ENCODE data around the gene MANBA.

Gene MANBA

DNA sequence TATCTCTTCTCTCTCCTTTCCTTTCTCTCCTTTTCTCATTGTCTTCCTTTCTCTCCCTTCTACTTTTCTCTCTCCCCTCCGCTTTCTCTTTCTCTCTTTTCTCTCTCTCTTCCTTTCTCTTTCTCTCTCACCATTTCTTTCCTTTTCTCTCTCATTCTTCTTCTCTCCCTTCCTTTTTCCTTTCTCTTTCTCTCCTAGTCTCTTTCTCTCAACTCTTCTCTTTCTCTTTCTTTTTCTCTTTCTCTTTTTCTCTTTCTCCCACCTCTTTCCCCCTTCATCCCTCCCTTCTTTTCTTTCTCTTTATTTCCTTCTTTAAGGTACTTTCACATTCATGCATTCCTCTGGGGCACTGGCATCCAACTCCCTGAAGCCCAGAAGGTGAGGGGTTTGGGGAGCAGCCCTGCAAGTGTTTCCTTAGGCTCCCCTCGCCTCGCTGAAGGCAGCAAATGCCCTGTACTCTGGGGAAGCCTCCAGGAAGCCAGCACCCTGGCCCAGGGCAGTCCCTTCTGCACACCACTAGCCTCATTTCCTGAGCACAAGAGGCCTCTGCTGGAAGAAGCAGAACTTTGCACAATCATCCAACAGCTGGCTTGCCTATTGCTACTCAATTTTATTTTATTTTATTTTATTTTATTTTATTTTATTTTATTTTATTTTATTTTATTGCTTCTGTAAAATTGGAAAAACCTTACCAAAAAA is 135.4 kb downstream of the MANBA start:
- in situ Hi-C loops (cut with MboI; ENCODE audit: low sequenced_read_pairs): no loop called here

DNA sequence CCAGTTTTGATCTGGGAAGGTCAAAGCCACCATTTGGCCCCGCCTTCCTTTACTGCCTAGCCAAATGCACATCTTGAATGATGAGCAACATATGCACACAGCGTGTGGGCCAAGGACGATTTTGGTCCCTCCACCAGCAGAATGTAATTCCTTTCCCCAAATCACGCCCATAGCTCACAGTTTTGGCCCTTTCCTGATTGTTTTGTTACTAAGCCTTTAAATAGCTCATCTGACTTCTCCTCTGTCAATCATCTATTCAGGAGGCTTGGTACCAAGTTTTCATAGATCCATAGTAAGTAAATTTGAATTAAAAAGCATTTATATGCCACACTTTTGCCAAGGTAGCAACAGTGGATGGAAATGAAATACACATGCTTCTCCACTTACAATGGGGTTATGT is 136.3 kb downstream of the MANBA start:
- in situ Hi-C loops (cut with MboI; ENCODE audit: low sequenced_read_pairs): loop anchor here (25.0 kb wide), 2 partner anchors 187 to 388 kb away; partner anchors contain the start of gene SLC9B1

DNA sequence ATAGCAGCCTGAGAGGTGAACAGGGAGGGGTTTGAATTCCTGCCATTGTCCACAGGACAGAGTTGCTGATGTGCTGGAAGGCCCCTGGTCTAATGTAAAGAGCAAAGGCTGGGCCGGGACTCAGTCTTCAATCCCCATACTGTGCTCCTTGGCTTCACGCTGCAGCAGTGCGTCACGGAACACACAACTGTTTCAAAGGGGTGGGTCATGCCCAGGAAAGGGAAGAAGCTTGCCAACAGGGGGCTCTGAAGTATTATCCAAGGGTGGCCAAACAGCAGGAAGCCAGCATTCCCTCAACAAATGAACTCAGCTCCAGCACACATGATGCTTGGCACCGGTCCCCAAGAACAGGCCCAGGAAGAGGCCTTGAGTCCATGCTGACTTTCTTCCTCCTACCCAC is 137.1 kb downstream of the MANBA start:
- in situ Hi-C loops (cut with MboI; ENCODE audit: low sequenced_read_pairs): loop anchor here (25.0 kb wide), 2 partner anchors 186 to 389 kb away; partner anchors contain the start of gene SLC9B1

DNA sequence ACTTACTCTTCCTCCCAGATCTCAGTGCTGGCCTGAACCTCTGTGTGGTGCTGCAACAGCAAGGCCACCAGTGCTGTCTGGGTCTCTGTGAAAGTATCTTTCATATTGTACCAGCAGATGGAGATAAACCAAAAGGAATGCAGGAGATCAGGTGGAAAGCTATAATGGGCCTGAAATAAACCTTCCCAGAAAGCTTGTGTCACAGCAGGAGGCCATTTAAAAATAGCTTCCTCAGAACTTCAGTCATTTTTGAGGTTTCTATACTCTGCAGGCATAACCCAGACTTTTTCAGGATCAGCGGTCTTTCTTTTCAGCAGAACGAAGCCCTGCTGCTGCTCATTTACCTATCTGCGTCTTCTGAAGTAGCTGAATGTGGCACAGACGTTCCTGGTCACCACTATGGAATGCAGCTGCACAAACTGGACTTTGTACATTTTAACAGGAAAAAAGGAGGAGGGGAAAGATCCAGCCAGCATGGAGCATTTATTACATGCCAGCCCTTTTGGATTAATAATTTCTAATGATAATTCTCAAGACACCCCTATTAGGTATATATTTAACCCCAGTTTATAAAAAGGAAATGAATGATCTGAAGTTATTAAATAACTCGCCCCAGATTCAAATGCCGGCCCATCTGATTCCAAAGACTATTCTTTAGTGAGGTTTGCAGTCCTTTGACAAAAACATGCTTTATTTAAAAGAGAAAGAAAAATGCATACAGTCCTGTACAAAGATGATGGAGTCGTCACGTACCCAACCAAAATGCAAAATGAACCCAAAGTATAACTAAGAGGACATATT is 139.9 kb downstream of the MANBA start:
- in situ Hi-C loops (cut with MboI; ENCODE audit: low sequenced_read_pairs): loop anchor here (25.0 kb wide), 2 partner anchors 184 to 391 kb away; partner anchors contain the start of gene SLC9B1

DNA sequence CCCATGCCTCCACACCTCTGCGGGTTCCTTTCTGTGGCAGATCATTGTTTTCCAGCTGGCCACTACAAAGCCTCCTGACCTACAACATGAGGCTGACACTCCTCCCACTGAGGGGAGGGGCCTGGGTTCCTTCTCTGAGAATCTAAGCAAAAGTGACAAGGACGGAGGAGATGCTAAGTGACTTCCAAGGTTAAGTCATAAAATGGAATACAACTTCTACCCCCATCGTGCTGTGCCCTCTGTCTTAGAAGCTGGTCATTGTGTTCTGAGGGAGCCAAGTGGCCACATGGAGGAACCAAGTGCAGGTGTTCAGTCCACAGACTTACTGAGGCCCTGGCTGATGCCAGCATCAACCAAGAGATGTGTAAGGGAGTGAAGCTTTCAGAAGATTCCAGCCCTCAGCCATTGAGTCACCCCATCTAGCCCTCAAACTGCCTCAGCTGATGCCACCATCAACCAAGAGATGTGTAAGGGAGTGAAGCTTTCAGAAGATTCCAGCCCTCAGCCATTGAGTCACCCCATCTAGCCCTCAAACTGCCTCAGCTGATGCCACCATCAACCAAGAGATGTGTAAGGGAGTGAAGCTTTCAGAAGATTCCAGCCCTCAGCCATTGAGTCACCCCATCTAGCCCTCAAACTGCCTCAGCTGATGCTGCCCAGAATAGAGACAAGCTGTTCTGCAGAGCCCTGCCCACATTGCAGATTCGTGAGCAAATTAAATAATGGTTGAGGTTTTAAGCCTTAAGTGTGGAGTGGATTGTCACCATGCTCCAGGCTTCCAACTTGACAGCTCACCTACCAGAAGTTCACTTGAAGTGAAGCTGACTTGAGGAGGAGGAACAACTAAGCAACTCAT is 140.8 kb downstream of the MANBA start:
- in situ Hi-C loops (cut with MboI; ENCODE audit: low sequenced_read_pairs): loop anchor here (25.0 kb wide), 2 partner anchors 183 to 392 kb away; partner anchors contain the start of gene SLC9B1

DNA sequence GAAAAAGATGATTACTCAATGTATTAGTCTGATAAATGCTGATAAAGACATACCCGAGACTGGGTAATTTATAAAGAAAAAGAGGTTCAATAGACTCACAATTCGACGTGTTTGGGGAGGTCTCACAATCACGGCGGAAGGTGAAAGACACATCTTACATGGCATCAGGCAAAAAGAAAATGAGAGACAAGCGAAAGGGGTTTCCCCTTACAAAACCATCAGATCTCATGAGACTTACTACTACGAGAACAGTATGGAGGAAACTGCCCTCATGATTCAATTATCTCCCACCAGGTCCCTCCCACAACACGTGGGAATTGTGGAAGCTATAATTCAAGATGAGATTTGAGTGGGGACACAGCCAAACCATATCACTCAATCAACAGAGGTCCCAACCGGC is 141.7 kb downstream of the MANBA start:
- in situ Hi-C loops (cut with MboI; ENCODE audit: low sequenced_read_pairs): loop anchor here (25.0 kb wide), 2 partner anchors 182 to 393 kb away; partner anchors contain the start of gene SLC9B1

DNA sequence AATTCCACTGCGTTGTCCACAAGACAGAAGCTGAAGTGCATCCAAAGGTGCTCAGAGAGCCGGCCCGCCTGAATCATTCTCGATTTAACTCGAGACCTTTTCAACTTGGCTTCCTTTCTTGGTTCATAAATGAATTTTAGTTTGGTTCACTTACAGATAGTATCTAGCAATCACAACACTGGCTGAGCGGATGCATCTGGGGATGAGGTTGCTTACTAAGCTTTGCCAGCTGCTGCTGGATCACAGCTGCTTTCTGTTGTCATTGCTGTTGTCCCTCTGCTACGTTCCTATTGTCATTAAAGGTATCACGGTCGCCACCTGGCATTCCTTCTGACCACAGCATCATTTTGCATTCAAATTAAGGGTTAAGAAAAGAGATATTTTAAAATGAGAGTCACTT is 144.1 kb downstream of the MANBA start:
- in situ Hi-C loops (cut with MboI; ENCODE audit: low sequenced_read_pairs): loop anchor here (25.0 kb wide), 2 partner anchors 179 to 396 kb away; partner anchors contain the start of gene SLC9B1

DNA sequence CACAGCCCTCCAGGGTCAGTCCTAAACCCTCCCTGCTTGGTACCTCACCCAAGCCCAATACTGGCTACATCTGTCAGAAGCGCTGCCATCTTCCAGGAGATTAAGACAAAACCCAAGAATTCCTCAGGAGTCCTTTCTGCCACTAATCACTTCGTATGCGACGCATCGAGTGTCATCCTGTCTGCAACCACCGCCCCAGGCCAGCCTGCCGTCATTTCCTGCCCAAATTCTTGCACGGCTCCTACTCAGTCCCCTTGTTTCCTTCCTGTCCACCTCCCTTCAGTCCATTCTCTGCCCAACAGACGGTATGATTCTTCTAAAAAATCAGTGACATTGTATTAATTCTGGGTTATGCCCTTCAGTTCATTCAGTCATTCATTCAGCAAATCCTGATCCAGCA is 146.0 kb downstream of the MANBA start:
- in situ Hi-C loops (cut with MboI; ENCODE audit: low sequenced_read_pairs): loop anchor here (25.0 kb wide), 2 partner anchors 178 to 398 kb away; partner anchors contain the start of gene SLC9B1

DNA sequence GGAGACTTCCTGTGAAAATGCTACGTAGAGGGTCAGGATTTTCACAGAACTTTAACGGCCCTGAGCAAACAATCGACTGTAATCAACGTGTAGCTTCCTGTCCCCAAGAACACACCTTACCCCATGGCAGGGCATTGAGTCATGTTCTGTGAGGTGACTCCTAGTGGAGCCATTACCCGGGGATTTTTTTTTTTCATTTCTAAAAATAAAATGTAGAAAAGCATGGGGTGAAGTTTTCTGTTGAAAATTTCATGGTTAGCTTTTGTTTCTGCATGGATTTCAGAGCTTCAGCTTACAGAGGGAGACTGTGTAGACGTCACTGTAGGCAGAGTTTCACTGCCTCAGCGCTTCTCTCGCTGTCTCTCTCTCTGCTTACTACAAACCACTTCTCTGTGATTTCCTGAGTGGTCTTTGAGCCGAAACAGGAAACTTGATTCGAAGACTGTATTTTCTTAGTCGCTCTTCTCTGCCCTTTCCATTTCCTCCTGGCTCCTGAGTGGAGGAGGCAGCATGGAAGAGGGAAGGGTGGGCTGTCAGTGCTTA is 147.9 kb downstream of the MANBA start:
- in situ Hi-C loops (cut with MboI; ENCODE audit: low sequenced_read_pairs): loop anchor here (25.0 kb wide), 2 partner anchors 176 to 399 kb away; partner anchors contain the start of gene SLC9B1

DNA sequence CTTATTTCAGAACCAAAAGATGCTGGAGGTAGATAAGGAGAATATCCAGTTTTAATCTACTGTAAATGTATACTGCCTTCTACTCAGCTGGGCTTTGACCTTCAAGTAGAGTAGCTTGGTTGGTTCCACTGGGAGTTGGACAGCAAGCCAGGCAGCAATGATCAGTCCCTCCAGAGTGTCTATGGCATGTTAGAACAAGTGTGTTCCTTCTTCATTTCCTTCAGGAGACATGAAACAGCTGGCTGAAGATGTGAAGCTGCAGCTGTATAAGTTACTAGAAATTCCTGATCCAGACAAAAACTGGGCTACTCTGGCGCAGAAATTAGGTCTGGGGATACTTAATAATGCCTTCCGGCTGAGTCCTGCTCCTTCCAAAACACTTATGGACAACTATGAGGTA is 148.6 kb downstream of the MANBA start:
- in situ Hi-C loops (cut with MboI; ENCODE audit: low sequenced_read_pairs): loop anchor here (25.0 kb wide), 2 partner anchors 175 to 400 kb away; partner anchors contain the start of gene SLC9B1

DNA sequence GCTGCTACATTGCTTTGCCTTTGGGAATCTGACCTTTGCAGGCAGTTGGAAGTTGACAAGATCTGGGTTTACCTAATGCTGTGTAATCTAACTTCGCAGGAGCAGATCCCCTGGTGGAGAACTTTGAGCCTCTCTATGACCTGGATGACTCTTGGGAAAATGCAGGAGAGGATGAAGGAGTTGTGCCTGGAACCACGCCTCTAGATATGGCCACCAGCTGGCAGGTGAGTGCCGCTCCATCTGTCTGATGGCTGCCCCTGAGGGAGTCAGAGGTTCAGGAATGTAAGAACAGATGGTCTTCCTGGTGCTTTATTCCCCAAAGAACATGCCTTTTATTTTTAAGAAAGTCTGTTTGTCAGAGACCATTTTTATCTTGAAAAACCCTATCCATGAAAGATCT is 150.3 kb downstream of the MANBA start:
- in situ Hi-C loops (cut with MboI; ENCODE audit: low sequenced_read_pairs): loop anchor here (25.0 kb wide), 2 partner anchors 173 to 402 kb away; partner anchors contain the start of gene SLC9B1

DNA sequence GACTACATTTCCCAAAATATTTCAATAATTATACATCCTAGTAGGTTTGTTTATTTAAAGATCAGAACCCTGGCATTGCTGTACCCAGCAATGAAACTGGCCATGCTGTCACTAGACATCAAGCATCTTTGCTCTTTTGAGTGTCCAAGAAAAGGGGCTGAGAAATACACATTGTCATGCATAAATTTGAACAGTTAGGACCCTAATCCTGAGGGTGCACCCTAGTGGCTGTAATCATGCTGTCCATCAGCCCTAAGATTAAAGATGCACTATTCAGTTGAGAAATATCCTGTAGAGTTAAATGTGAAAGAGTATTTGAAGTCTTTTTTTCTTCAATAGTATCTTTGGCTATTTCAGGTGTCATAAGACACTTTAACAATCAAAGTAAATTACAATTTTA is 150.8 kb downstream of the MANBA start:
- in situ Hi-C loops (cut with MboI; ENCODE audit: low sequenced_read_pairs): loop anchor here (25.0 kb wide), 2 partner anchors 173 to 402 kb away; partner anchors contain the start of gene SLC9B1

DNA sequence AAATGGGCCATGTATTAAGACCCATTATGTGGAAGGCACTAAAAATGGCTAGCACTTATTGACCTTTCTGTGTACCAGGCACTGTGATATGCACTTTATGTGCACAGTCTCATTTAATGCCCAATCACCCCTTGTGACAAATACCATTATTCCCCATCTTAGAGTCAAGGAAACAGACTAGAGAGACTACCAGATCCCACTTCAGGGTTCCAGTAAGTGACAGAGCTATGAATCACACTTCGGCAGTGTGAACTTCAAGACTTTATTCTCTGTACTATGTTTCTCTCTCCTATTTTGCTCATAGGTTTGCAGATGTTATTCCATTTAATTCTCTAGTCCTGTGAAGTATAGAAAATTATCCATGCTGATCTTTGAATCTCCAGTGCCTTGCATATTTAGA is 152.6 kb downstream of the MANBA start:
- in situ Hi-C loops (cut with MboI; ENCODE audit: low sequenced_read_pairs): loop anchor here (25.0 kb wide), 2 partner anchors 171 to 404 kb away; partner anchors contain the start of gene SLC9B1

DNA sequence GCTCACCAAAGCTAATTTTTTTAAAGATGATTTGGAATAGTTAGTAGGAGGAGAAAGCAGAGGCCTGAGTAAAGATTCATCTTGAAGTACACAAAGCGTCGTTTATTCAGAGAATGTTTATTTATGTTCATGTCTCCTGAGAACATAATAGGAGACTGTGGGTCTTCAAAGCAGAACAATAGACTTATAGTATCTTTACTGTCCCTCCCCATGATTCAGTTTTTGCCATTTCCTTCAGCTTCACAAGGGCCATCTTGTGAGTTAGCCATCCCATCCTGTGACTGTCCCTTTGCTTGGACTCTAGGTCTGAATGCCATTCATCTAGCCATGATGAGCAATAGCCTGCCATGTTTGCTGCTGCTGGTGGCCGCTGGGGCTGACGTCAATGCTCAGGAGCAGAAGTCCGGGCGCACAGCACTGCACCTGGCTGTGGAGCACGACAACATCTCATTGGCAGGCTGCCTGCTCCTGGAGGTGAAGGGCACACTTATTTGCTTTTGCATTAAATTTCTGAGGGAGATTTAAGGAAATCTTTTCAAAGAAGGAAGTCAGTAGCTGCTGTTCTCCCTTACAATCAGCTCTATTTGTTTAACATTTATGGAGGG is 153.8 kb downstream of the MANBA start:
- in situ Hi-C loops (cut with MboI; ENCODE audit: low sequenced_read_pairs): loop anchor here (25.0 kb wide), 2 partner anchors 170 to 405 kb away; partner anchors contain the start of gene SLC9B1

DNA sequence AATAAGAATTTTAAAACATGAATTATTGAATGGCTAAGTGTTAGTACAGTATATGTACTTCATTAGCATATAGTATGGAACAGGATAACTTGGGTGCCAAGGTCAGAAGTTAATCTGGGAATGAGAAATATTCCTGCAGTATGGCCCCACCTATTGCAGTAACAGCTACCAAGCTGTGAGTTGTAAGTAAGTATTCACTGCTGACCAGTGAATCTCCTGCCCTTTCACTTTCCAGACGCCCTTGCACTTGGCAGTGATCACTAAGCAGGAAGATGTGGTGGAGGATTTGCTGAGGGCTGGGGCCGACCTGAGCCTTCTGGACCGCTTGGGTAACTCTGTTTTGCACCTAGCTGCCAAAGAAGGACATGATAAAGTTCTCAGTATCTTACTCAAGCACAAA is 154.5 kb downstream of the MANBA start:
- in situ Hi-C loops (cut with MboI; ENCODE audit: low sequenced_read_pairs): loop anchor here (25.0 kb wide), 2 partner anchors 169 to 406 kb away; partner anchors contain the start of gene SLC9B1

DNA sequence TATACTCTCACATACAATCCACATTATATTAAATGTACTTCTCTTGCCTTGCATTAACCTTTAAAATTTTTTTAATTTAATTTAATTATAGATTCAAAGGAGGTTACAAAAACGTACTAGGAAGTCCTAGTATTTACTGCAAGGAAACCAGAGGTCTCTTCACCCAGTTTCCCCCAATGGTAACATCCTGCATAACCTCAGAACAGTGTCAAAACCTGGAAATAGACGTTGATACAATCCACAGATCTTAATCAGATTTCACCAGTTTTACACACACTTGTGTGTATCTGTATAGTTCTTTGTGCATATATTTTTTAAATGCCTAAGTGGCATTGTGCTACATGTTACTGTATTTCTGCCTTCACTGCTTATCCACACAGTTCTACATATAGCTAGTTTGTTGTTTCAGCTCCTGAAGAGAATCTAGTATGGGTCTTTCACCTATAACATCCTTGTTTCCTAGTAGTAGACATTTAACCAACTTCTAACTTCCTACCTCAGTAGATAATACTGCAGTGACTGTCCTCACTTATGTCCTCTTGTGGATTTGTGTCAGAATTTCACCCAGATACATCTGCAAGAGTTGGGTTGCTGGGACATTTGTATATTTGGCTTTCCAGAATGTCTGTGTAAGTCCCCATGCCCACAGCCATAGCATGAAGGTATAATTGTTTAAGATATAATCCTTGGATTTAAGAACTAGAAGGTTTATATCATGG is 156.4 kb downstream of the MANBA start:
- in situ Hi-C loops (cut with MboI; ENCODE audit: low sequenced_read_pairs): loop anchor here (25.0 kb wide), 2 partner anchors 167 to 408 kb away; partner anchors contain the start of gene SLC9B1

DNA sequence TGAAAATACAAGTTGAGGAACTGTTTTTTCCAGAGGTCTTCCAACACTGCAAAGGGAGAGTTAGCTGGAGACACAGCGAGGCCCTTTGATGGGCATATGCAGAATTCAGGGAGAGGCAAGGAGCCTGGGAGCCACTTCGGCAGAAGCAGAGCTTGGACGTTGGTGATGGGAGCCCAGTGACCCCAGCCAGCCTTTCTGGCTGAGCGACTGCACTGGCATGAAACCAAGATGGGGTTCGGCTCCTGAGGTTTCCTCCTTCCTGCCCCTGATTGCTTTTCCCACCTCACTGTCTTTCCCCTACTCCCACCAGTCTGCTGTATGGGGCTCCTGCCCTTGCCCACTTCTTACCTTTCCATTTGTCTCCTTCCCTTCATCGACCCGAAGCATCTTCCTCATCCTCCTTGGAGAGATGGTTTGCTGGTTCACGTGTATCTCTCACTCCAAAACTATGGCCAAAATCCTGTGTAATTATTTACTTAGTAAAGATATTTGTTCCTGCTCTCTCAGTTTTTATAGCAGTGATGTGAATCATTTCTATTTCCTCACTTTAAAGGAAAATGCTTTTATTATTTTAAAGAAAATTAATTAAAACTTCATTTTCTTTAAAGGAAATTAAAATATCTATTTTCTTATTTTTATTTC is 159.1 kb downstream of the MANBA start:
- in situ Hi-C loops (cut with MboI; ENCODE audit: low sequenced_read_pairs): loop anchor here (25.0 kb wide), 2 partner anchors 164 to 411 kb away; partner anchors contain the start of gene SLC9B1

DNA sequence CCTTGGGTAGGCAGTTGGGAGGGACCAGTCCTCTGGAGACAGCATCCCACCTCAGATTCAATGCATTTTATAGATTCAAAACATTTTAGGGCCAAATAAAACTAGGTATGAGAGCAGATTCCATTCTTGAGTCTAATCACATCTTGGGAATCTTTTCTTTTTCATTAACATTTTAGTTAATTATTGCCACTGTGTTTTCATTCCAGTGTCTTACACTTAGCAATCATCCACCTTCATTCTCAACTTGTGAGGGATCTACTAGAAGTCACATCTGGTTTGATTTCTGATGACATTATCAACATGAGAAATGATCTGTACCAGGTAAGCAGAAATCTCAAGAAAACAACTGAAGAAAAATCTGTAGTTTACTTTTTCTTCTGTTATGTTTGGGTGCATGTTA is 160.1 kb downstream of the MANBA start:
- in situ Hi-C loops (cut with MboI; ENCODE audit: low sequenced_read_pairs): loop anchor here (25.0 kb wide), 2 partner anchors 163 to 412 kb away; partner anchors contain the start of gene SLC9B1
